Lower leg skin (tissue), 4 donors: ENCODE measurements around the gene RPN2. TPM values are rescaled to one million over a fixed set of nuclear protein-coding genes. Genes with fewer than 3 reads are reported as not detected.
A peak's percentile ranks its signal among the peaks of the same experiment; 100 is the strongest.

Experiments used
- DNase-seq, 2 donors: peaks; one replicate each; pipeline ENCODE4 v3.0.0-alpha.2; 2019; ENCODE audit warnings: low spot score in 2 of 2
- H3K4me3 ChIP-seq: fragments of 200-600 bp; sonication (generic); 2 replicates; pipeline ENCODE4 v1.5.1; 2017; ENCODE audit warnings: mild to moderate bottlenecking, low read depth; ENCODE audit not compliant: poor library complexity, severe bottlenecking
- CTCF ChIP-seq, 3 donors: fragments of 450-650 bp; IDR thresholded peaks; one replicate each; pipeline ENCODE4 v1.5.1; 2016; ENCODE audit warnings: antibody characterized with exemption in 3 of 3, mild to moderate bottlenecking in 3 of 3, moderate library complexity in 2 of 3
- POLR2A ChIP-seq, 2 donors: fragments of 450-650 bp; IDR thresholded peaks; one replicate each; pipeline ENCODE4 v1.6.1; 2016 to 2017; ENCODE audit warnings: antibody characterized with exemption in 2 of 2, mild to moderate bottlenecking in 1 of 2, moderate library complexity in 1 of 2
- WGBS, 2 donors: methylation state at CpG; one replicate each; pipeline ENCODE4 v1.1.5; 2018; 5-methylcytosine and 5-hydroxymethylcytosine counted together
- intact Hi-C: fragments of 100-400 bp; cut with DNase I; formaldehyde crosslinking; loops from one replicate; pipeline ENCODE4 v1.15.0; 2023; ENCODE audit warnings: low total_unique reads
- total RNA-seq, 4 donors: library from RNA; depleted of rRNA; stranded (reverse); fragments of >200 nt; gene quantifications; one replicate each; pipeline ENCODE4 v1.1.0, GENCODE V29; 2016

The RPN2 gene
- total RNA-seq, 4 donors from 2014 or later: 76.0 to 128 (median 102) TPM

- H3K4me3 ChIP-seq: no peak overlapping the region
- DNase-seq: no peak
- TF ChIP-seq CTCF (IDR thresholded peaks at IDR 0.05) (no peak), POLR2A (IDR thresholded peaks at IDR 0.05) (no peak)
- 68 to 76% methylated on average over 10 of the region's 10 CpGs for WGBS, 2 donors
- intact Hi-C loops: no loop called here
Measured at GRCh38 chr20:37219751-37220668, 40.9 kb downstream of the RPN2 start.

- intact Hi-C loops: no loop called here
- TF ChIP-seq CTCF (IDR thresholded peaks at IDR 0.05): no peak
- TF ChIP-seq POLR2A (IDR thresholded peaks at IDR 0.05): no peak
- H3K4me3 ChIP-seq: no peak overlapping the region
- no peak for DNase-seq
- 32 to 43% methylated on average over 3 of the region's 3 CpGs for WGBS, 2 donors
Measured at GRCh38 chr20:37220731-37221130, 41.6 kb downstream of the RPN2 start.

DNA sequence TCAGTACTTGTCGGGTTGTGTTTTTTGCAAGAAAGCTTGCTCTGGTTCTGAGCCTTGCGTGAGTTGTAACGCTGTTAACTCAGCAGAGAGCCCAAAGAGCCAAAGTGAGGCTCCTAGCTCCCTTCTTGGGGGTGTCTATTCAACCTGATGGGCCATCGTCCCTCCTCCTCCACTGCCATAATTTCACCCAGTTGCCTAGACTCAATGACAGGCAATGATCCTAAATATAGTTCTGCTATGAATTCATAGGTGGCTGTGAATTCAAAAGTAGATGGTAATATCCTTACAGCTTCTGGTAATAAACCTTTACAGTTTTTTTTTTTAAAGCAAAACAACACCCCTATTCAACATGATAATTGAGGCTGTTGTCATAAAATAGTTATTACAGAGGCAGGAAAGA lies 43.0 kb downstream of the RPN2 start:
- intact Hi-C loops: no loop called here
- DNase-seq: peak in 1 of 2 donors; percentile 45

GRCh38 chr20:37223053-37223452 lies 43.9 kb downstream of the RPN2 start:
- H3K4me3 ChIP-seq: no peak overlapping the region
- intact Hi-C loops: no loop called here
- peak in 1 of 2 donors; percentile 74 for DNase-seq
- TF ChIP-seq POLR2A (IDR thresholded peaks at IDR 0.05): no peak
- no peak for TF ChIP-seq CTCF (IDR thresholded peaks at IDR 0.05)

More for the DNA sequence above, 43.0 kb downstream of the RPN2 start:
- WGBS, 2 donors: 94 to 95% methylated on average over 4 of the region's 4 CpGs
- H3K4me3 ChIP-seq: no peak overlapping the region
- TF ChIP-seq CTCF (IDR thresholded peaks at IDR 0.05) (no peak), POLR2A (IDR thresholded peaks at IDR 0.05) (no peak)

DNA sequence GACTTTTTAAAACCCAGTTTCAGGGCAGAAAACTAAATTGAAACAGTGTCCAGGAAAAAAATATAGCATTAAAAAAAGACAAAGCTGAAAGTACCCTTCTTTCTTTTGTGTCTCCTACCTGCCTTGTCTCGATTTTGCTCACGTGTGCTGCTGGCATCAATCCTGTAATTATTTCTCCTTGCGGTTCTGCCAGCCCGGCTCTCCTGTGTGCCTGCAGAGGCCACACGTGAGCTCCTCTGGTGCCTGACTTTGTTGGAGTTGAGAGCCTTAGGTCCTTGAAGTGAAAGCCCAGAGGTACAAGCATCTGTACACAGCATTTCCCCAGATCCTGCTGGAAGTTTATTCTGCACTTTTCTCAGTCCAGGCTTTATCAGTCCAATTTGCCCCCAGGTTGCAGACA lies 46.0 kb downstream of the RPN2 start:
- TF ChIP-seq CTCF (IDR thresholded peaks at IDR 0.05): no peak
- TF ChIP-seq POLR2A (IDR thresholded peaks at IDR 0.05): no peak
- H3K4me3 ChIP-seq: no peak overlapping the region
- WGBS, 2 donors: 61 to 71% methylated on average over 5 of the region's 5 CpGs
- peak in 1 of 2 donors; percentile 34 for DNase-seq
- intact Hi-C loops: no loop called here
